PC-9 (cell line): ENCODE results near the gene CEMIP2. TPM values are rescaled to one million over a fixed set of nuclear protein-coding genes. Genes with fewer than 3 reads are reported as not detected.

Experiments used
- BruUV-seq: library from RNA; stranded (reverse); fragments of 400-500 nt; replicated peaks from 2 replicates; lab custom pipeline; 2021; lab: Mats Ljungman, UMichigan
- CTCF ChIA-PET: fragments of 300-600 bp; sonication (Branson Sonifier 250); formaldehyde crosslinking; loops from one replicate; lab custom pipeline; 2022; ENCODE audit warnings: antibody characterized with exemption; lab: Charles Lee
- POLR2A ChIA-PET: fragments of 300-600 bp; sonication (Branson Sonifier 250); formaldehyde crosslinking; loops from one replicate; lab custom pipeline; 2022; ENCODE audit warnings: antibody characterized with exemption; ENCODE audit not compliant: unreplicated experiment; lab: Charles Lee
- DNase-seq, 2 experiments: peaks; one replicate each; pipeline versions ENCODE4 v3.0.0 to v3.0.0-alpha.2; 2015 to 2022; ENCODE audit warnings: mixed read lengths in 1 of 2
- H2AFZ ChIP-seq: fragments of 200-600 bp; sonication (generic); 2 replicates; pipeline ENCODE4 v1.8.1; 2017; ENCODE audit warnings: antibody characterized with exemption
- H3F3A ChIP-seq: fragments of 200-600 bp; sonication (generic); 2 replicates; pipeline ENCODE4 v1.8.1; 2017; ENCODE audit warnings: antibody characterized with exemption, mild to moderate bottlenecking, low read depth; ENCODE audit not compliant: insufficient read depth
- H3K27ac ChIP-seq: fragments of 200-600 bp; sonication (generic); 2 replicates; pipeline ENCODE4 v1.6.1; 2016; ENCODE audit warnings: mixed run types
- H3K27me3 ChIP-seq: fragments of 200-600 bp; sonication (generic); 2 replicates; pipeline ENCODE4 v1.6.1; 2016; ENCODE audit warnings: low read depth, mixed run types; ENCODE audit not compliant: insufficient read depth
- H3K36me3 ChIP-seq: fragments of 200-600 bp; sonication (generic); 2 replicates; pipeline ENCODE4 v1.6.1; 2016; ENCODE audit warnings: low read depth, mixed run types
- H3K4me1 ChIP-seq: fragments of 200-600 bp; sonication (generic); replicated peaks from 2 replicates; pipeline ENCODE4 v1.6.1; 2016; ENCODE audit warnings: mixed run types; ENCODE audit not compliant: insufficient read depth
- H3K4me2 ChIP-seq: fragments of 200-600 bp; sonication (generic); 2 replicates; pipeline ENCODE4 v1.6.1; 2017; ENCODE audit warnings: mixed run types
- H3K4me3 ChIP-seq: fragments of 200-600 bp; sonication (generic); 2 replicates; pipeline ENCODE4 v1.6.1; 2016; ENCODE audit warnings: mixed run types
- H3K79me2 ChIP-seq: fragments of 200-600 bp; sonication (generic); 2 replicates; pipeline ENCODE4 v1.6.1; 2017; ENCODE audit warnings: low read depth, mixed run types
- H3K9me2 ChIP-seq: fragments of 200-600 bp; sonication (generic); 2 replicates; pipeline ENCODE4 v1.8.1; 2017; ENCODE audit warnings: mild to moderate bottlenecking; ENCODE audit not compliant: insufficient read depth
- H3K9me3 ChIP-seq: fragments of 200-600 bp; sonication (generic); 2 replicates; pipeline ENCODE4 v1.8.1; 2016; ENCODE audit warnings: low read depth; ENCODE audit not compliant: insufficient read depth
- H4K20me1 ChIP-seq: fragments of 200-600 bp; sonication (generic); 2 replicates; pipeline ENCODE4 v1.8.1; 2017; ENCODE audit not compliant: insufficient read depth
- EZH2 ChIP-seq: fragments of 200-600 bp; sonication (generic); IDR thresholded peaks from 2 replicates; pipeline ENCODE4 v1.8.0; 2017; ENCODE audit warnings: antibody characterized with exemption, low read depth
- intact Hi-C: fragments of 100-400 bp; cut with micrococcal nuclease; formaldehyde crosslinking; loops from one replicate; pipeline ENCODE4 v1.10.0; 2022; ENCODE audit not compliant: unreplicated experiment
- total RNA-seq: library from RNA; stranded (reverse); gene quantifications from 2 replicates; pipeline ENCODE4 v1.2.3, GENCODE V29; 2021
- TF ChIP-seq, protein P1 (sequence below): fragments of 200-600 bp; sonication (generic); conservative IDR thresholded peaks from 2 replicates; pipeline ENCODE4 v1.6.1; 2017; ENCODE audit warnings: mixed run types, antibody characterized with exemption, mild to moderate bottlenecking, moderate library complexity

The CEMIP2 gene
- total RNA-seq, 1 experiment from 2014 or later, result 77.0 TPM

GRCh38 chr9:71755869-71756268, 12.4 kb downstream of the CEMIP2 start:
- intact Hi-C loops, result no loop called here
- no peak overlapping the region for H2AFZ ChIP-seq
- CTCF ChIA-PET, result no interaction called here
- peaks cover 47% of the 10 kb centered on the region for H3K4me1 ChIP-seq
- H3K79me2 ChIP-seq, result peaks cover 79% of the 10 kb centered on the region
- H3F3A ChIP-seq, result peaks cover 16% of the 10 kb centered on the region
- no peak overlapping the region for H3K4me2 ChIP-seq
- H3K36me3 ChIP-seq, result peaks cover under 1% of the 10 kb centered on the region; the same call in 1 of the 2 replicates
- no peak overlapping the region for H3K27ac ChIP-seq
- H3K9me2 ChIP-seq, result no peaks in the 10 kb centered on the region
- no peak overlapping the region for H3K4me3 ChIP-seq
- no peak for TF ChIP-seq EZH2
- TF ChIP-seq, protein P1, sequence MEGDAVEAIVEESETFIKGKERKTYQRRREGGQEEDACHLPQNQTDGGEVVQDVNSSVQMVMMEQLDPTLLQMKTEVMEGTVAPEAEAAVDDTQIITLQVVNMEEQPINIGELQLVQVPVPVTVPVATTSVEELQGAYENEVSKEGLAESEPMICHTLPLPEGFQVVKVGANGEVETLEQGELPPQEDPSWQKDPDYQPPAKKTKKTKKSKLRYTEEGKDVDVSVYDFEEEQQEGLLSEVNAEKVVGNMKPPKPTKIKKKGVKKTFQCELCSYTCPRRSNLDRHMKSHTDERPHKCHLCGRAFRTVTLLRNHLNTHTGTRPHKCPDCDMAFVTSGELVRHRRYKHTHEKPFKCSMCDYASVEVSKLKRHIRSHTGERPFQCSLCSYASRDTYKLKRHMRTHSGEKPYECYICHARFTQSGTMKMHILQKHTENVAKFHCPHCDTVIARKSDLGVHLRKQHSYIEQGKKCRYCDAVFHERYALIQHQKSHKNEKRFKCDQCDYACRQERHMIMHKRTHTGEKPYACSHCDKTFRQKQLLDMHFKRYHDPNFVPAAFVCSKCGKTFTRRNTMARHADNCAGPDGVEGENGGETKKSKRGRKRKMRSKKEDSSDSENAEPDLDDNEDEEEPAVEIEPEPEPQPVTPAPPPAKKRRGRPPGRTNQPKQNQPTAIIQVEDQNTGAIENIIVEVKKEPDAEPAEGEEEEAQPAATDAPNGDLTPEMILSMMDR, result no peak
- no TSS peak for BruUV-seq
- H4K20me1 ChIP-seq, result peaks cover 22% of the 10 kb centered on the region; the same call in 1 of the 2 replicates
- POLR2A ChIA-PET, result no interaction called here
- DNase-seq, result no peak
- no peaks in the 10 kb centered on the region for H3K9me3 ChIP-seq
- H3K27me3 ChIP-seq, result no peaks in the 10 kb centered on the region

DNA sequence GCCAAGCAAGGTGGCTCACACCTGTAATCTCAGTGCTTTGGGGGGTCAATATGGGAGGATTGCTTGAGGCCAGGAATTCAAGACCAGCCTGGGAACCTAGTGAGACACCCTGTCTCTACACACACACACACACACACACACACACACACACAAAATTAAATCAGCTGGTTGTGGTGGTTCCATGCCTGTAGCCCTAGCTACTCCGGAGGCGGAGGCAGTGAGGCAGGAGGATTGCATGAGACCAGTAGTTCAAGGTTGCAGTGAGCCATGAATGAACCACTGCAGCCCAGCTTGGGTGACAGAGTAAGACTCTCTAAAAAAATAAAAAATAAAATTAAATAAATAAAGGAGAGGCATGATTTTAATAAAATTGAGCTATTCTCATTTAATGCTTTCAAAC, 13.1 kb downstream of the CEMIP2 start:
- peaks cover 75% of the 10 kb centered on the region for H3K79me2 ChIP-seq
- H3K9me3 ChIP-seq, result no peaks in the 10 kb centered on the region
- no peak for DNase-seq
- H3K27me3 ChIP-seq, result no peaks in the 10 kb centered on the region
- peaks cover 16% of the 10 kb centered on the region for H3F3A ChIP-seq
- H3K4me1 ChIP-seq, result peaks cover 40% of the 10 kb centered on the region
- no TSS peak for BruUV-seq
- no peak overlapping the region for H3K4me3 ChIP-seq
- intact Hi-C loops, result no loop called here
- H4K20me1 ChIP-seq, result peaks cover 22% of the 10 kb centered on the region; the same call in 1 of the 2 replicates
- H3K36me3 ChIP-seq, result peaks cover 4% of the 10 kb centered on the region; the same call in 1 of the 2 replicates
- H2AFZ ChIP-seq, result no peak overlapping the region
- POLR2A ChIA-PET, result interaction anchor here (0.5 to 0.6 kb wide), 2 partner anchors 12 to 156 kb away, joined by 3 to 17 read pairs; partner anchors contain the start of gene C9orf85
- H3K4me2 ChIP-seq, result no peak overlapping the region
- no peak for TF ChIP-seq EZH2
- TF ChIP-seq, protein P1, result no peak
- CTCF ChIA-PET, result no interaction called here
- no peaks in the 10 kb centered on the region for H3K9me2 ChIP-seq
- H3K27ac ChIP-seq, result no peak overlapping the region

DNA sequence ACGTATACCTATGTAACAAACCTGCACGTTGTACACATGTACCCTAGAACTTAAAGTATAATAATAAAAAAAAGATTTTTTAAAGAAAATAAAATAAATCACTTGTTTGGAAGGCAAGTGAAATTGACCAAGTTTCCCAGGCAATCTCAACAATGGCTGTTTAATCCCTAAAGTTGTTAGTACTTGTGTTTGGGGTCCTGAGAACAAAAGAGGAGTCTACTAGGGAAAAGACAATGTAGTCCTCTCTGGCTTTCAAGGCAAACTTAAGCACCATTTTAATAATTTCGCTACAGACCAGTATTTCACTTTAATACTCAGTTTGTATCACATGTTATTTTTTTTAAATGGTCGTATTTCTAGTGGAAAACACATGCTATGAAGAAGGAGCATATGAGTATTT, 14.2 kb downstream of the CEMIP2 start:
- peaks cover 72% of the 10 kb centered on the region for H3K79me2 ChIP-seq
- no peak overlapping the region for H3K4me2 ChIP-seq
- intact Hi-C loops, result no loop called here
- ChIA-PET POLR2A (no interaction called here), CTCF (no interaction called here)
- no peaks in the 10 kb centered on the region for H3K27me3 ChIP-seq
- H3K4me3 ChIP-seq, result no peak overlapping the region
- peaks cover 9% of the 10 kb centered on the region; the same call in 1 of the 2 replicates for H3K36me3 ChIP-seq
- H3K4me1 ChIP-seq, result peaks cover 30% of the 10 kb centered on the region
- H4K20me1 ChIP-seq, result peaks cover 18% of the 10 kb centered on the region; the same call in 1 of the 2 replicates
- H3K27ac ChIP-seq, result no peak overlapping the region
- no peaks in the 10 kb centered on the region for H3K9me2 ChIP-seq
- H3F3A ChIP-seq, result peaks cover 13% of the 10 kb centered on the region
- no peaks in the 10 kb centered on the region for H3K9me3 ChIP-seq
- BruUV-seq, result no TSS peak
- TF ChIP-seq EZH2, result no peak
- TF ChIP-seq, protein P1, result no peak
- DNase-seq, result no peak
- no peak overlapping the region for H2AFZ ChIP-seq
